HG03439 (cell line): ENCODE measurements around the gene GLIS1.
"Not testable (repeated sequence)": the region's sequence is repeated elsewhere in the genome, so short reads cannot be mapped to it uniquely, and the experiment has no call there.

Source experiments
- ATAC-seq: cut with Tn5 transposase; IDR thresholded peaks from one replicate; pipeline ENCODE4 v1.9.1; 2021; ENCODE audit warnings: mild to moderate bottlenecking, moderate library complexity; ENCODE audit not compliant: unreplicated experiment

Gene GLIS1

DNA sequence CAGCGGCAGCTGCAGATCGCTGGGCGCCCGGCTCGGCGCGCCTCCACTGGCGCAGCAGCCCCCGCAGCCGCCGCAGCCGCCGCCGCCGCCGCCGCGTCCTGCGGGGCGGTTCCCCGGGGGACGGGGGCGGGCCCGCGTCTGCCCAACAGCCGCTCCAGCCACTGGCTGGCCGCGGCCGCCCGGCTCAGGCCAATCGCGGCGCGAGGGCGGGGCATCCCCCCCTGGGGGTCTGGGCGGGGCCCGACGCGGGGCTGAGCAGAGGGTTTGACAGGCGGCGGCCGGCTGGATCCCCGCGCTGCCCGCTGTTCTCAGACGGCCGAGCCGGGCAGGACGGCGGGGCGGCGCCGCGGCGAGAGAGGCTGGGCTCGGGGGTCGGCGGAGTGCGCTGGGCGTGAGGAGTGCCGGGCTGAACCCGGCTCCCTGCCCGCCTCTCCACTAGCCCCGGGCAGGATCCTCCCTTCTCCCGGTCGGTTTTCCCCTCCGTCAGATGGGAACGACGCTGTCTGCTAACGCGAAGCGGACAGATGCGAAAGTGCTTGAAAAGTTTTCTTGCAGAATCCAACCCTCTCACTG, at the start of gene GLIS1:
Gene GLIS1 (minus strand): TSS at position 56 of the 573 bp plus-strand sequence. CDS start 1,100 bp downstream, outside the sequence.
- ATAC-seq, result peak; percentile 94

- ATAC-seq, result no peak
Measured at GRCh38 chr1:53787655-53788054, 48.7 kb upstream of the GLIS1 start.

DNA sequence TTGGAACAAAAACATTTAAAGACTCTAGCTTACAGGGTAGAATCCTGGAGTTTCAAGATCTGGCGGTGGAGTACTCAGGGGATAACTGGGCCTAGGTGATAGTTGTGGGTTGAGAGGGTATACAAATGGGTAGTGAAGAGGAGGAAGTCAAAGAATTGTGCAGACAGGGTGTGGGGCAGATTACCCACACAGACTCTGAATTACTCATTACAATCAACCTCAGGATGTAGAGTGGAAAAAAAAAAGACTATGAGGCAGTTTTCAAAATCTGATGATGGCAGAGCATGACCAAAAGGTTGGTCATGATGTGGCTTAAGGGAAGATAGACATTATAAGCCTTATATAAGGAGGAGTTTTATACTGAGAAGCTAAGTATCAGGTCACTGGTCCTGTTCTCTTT, 44.1 kb upstream of the GLIS1 start:
- no peak for ATAC-seq

GRCh38 chr1:53781654-53782053, 42.7 kb upstream of the GLIS1 start:
- ATAC-seq, result no peak

GRCh38 chr1:53777272-53777671, 38.3 kb upstream of the GLIS1 start:
- no peak for ATAC-seq

- no peak for ATAC-seq
Measured at GRCh38 chr1:53771648-53772047, 32.7 kb upstream of the GLIS1 start.

GRCh38 chr1:53769780-53770179, 30.8 kb upstream of the GLIS1 start:
- ATAC-seq, result no peak

DNA sequence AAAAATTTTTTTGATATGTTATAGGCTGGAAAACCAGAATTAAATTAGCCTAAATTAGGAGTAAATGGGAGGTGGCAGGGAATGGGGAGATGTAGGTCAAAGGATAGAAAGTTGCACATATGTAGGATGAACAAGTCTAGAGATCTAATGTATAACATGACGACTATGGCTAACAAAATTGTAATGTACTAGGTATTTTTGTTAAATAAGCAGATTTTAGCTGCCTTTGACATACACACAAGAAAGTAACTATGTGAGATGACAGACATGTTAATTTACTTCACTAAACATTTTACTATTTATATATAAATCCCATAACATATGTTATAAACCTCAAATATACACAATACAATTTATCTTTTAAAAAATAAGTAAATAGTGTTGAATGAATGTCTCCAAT, 30.2 kb upstream of the GLIS1 start:
- ATAC-seq, result no peak

DNA sequence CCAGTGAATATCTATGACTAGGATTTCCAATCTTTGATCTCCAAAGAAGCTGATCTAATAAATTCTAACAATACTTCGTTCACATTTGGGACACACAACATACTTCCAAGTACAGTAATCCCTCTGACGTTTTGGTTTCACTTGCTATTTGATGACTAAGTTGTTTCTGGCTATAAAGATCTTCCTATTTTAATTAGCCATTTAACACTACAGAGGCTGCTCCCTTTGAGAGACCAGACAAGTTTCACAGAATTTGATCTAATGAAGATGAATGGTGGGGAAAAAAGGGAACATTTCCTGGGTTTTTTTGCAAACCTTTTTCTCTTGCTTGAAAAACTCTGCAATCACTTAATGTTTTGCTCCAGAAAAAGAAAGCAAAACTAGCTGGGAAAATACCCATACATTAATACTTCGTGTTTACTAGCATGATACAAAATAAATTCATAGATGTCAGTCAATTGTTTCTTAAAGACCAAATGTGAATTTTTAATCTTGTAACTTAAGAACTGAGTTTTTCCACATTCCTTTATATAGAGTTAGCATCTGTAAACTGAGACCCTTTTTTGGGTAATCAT, 28.0 kb upstream of the GLIS1 start:
- no peak for ATAC-seq

GRCh38 chr1:53766194-53766742, 27.3 kb upstream of the GLIS1 start:
- no peak for ATAC-seq

DNA sequence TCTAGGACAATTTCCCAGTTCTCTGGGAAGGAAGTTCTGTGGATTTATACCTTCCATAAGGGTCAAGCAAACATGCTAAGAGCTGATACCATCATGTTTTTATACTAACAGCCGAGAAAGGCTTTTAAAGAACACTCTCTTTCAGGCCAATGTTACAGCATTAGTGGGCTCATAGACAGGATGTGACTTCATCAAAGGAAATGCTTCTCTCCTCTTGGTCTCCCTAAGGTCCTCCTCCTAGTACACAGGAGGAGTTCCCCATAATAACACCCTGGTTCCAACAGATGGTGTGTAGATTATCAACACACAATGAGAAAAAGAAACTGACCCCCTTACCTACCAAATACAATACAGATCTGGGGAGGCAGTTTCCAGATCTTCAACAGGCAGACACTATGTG, 26.7 kb upstream of the GLIS1 start:
- no peak for ATAC-seq

DNA sequence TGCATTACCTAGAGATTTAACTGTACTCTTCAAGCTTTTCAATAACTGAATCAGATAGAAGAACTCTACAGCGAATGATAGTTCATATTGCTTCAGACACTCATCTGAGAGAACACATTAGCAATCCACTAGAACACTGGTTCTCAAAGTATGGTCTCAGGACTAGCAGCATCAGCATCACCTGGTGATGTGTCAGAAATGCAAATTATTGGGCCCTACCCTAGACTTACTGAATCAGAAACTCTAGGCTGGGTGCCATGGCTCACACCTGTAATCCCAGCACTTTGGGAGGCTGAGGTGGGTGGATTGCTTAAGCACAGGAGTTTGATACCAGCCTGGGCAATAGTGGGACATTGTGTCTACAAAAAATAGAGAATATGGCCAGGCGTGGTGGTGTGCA, 24.9 kb upstream of the GLIS1 start:
- no peak for ATAC-seq

- ATAC-seq, result no peak
Measured at GRCh38 chr1:53763461-53763860, 24.5 kb upstream of the GLIS1 start.

GRCh38 chr1:53760497-53760896, 21.5 kb upstream of the GLIS1 start:
- ATAC-seq, result not testable (repeated sequence)

GRCh38 chr1:53755874-53756273, 16.9 kb upstream of the GLIS1 start:
- ATAC-seq, result no peak

DNA sequence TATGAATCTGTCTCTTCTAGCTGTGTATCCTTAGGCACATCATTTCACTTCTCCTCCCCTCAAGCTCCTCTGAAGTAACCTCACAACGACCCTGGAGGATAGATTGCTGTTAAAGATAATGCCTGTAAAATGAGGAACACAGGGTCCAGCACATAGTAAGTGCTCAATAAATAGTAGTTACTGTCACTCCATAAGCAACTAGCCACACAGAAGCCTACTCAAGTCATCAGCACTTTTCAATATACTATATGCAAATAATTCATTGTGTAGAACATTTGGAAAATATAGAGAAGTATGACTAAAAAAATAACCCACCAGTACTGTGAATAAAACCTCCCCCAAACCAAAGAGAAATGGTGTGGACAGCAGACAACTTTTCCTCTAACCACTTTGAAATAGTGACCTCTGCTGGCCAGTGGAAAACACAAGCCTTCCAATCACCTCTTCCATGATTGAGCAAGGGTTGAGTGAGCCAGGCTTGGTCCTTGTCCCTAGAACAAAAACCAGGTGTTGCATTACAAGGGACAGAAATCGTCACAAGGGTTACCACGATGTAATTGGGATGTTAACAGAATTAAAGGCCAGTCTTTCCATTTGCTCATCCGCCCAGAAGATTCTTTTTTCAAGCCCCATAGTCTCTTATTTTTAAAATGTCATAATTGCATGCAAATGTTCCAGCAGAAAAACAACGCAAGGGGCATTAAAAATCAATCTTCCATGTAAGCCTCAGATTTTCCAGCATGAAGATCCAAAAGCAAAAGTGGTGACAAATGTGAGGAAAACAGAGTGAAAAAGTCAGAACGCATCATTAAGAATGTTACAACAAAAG, 15.7 kb upstream of the GLIS1 start:
- ATAC-seq, result no peak

GRCh38 chr1:53752281-53752680, 13.3 kb upstream of the GLIS1 start:
- no peak for ATAC-seq

DNA sequence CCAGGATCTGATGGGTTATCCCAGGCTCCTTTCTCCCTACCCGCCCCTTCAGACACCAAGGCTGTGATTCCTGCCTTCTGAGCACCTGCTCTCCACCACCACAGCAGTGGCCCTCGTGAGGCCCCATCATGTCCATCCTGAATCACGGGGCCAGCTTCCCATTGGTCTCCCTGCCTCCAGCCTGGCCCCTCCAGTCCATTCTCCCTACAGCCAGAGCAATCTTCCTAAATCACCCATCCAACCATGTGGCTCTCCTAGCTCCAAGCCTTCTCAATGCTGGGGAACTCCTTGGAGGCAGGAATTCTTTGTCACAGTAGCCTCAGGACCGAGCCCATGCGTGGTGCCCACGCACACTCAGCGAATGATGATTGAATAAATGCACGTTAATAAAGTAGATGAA, 8.9 kb upstream of the GLIS1 start:
- no peak for ATAC-seq

GRCh38 chr1:53740621-53741105, 1.7 kb upstream of the GLIS1 start:
- ATAC-seq, result no peak

DNA sequence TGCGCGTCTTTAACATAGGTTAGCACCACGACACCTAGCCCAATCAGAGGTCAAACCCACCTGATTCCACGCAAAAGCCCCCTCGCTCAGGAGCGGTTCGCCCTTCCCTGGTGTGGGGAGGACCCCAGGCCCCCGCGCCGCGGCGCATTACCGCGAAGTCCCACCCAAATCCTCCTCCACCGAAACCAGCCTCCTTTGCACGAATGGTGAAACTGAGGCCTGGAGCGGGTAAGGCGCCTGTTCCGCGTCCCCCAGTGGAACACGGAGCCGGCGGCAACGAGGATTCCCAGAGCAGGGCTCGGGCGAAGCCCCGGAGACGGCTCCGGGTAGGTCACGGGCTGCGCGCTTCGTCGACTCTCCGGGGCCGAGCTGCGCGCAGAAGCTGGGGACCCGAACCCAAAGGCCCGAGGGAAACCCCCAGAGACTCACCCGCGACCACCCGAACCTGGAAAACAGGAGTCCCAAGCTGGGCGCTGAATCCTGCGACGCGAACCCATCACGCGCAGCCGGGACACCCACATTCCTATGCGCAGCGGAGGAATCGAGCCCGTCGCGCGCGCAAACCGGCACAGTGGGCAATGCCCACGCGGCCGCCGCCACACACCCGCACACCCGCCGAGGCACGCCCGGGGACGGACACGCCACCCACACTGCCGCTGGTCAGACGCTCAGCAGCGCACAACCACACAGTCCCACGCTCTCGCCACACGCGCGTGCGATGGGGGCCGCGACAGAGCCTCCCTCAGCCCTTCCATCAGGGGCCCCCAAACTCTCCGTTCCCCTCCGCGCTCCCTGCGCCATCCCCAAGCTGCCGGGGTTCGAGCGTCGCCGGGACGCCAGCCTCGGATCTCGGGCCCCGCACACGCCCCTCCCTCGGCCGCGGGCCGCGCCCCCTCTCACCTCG, 507 bp downstream of the GLIS1 start:
- no peak for ATAC-seq
